ENCODE data around the gene BHLHE23. TPM values are rescaled to one million over a fixed set of nuclear protein-coding genes. Genes with fewer than 3 reads are reported as not detected.

Gene BHLHE23
- total and polyA plus RNA-seq, 11 donors: not detected

DNA sequence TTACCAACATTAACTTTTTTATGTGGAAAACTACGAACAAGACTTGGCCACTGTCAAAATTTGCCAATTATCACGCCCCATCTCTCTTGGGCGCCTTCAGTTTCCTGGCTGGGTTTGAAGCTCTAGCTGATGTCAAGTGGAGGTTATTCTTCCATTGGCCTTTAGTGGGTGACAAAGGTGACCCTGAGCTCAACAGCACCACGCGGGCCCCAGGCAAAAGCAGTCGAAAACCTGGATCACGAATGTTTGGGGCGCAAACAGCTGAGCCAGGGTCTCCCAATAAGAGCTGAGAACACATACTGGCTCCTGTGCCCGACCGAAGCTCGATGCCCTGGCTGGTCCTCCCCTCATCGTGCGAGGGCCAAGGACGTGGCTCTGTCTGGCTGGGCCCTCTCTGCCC lies 27.5 kb downstream of the BHLHE23 start:
- H3K27ac ChIP-seq: no peak overlapping the region
- no peaks in the 10 kb centered on the region for H3K9me3 ChIP-seq
- no peaks in the 10 kb centered on the region for H3K36me3 ChIP-seq
- H3K4me3 ChIP-seq: no peak overlapping the region
- TF ChIP-seq, protein P1, sequence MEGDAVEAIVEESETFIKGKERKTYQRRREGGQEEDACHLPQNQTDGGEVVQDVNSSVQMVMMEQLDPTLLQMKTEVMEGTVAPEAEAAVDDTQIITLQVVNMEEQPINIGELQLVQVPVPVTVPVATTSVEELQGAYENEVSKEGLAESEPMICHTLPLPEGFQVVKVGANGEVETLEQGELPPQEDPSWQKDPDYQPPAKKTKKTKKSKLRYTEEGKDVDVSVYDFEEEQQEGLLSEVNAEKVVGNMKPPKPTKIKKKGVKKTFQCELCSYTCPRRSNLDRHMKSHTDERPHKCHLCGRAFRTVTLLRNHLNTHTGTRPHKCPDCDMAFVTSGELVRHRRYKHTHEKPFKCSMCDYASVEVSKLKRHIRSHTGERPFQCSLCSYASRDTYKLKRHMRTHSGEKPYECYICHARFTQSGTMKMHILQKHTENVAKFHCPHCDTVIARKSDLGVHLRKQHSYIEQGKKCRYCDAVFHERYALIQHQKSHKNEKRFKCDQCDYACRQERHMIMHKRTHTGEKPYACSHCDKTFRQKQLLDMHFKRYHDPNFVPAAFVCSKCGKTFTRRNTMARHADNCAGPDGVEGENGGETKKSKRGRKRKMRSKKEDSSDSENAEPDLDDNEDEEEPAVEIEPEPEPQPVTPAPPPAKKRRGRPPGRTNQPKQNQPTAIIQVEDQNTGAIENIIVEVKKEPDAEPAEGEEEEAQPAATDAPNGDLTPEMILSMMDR (IDR thresholded peaks at IDR 0.05): no peak
- no peak for TF ChIP-seq POLR2A (IDR thresholded peaks at IDR 0.05)
- WGBS, 4 donors: 81 to 84% (median 81%) methylated on average over 10 to 14 of the region's 14 CpGs
- ATAC-seq: no peak
- no peak for DNase-seq
- intact Hi-C loops (cut with DNase I): no loop called here
- H3K4me1 ChIP-seq: no peaks in the 10 kb centered on the region
- peaks cover 24 to 98% (median 56%) of the 10 kb centered on the region in 9 donors for H3K27me3 ChIP-seq

DNA sequence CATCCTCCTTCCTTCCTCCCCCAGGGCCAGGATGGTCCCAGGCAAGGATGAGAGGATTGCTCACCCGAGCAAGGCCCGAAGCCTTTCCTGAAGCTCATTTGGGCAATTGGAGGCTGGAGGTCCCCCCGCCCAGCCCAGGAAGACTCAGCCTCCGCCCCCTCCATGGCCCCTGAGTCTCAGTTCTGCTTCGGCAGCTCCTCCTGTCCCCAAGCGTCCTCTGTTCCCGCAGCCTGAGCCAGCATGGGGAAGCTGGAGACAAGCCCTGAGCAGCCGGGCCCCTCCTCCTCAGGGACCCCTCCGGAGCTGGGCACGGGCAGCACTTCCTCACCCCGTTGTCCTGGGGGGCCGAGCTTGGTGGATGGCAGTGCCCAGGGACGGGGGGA lies 28.2 kb downstream of the BHLHE23 start:
- Histone ChIP-seq H3K27ac (no peak overlapping the region), H3K27me3 (peaks cover 32 to 98% (median 60%) of the 10 kb centered on the region in 9 donors), H3K36me3 (no peaks in the 10 kb centered on the region), H3K9me3 (no peaks in the 10 kb centered on the region), H3K4me3 (no peak overlapping the region), H3K4me1 (no peaks in the 10 kb centered on the region)
- no peak for TF ChIP-seq POLR2A (IDR thresholded peaks at IDR 0.05)
- TF ChIP-seq, protein P1 (IDR thresholded peaks at IDR 0.05): no peak
- ATAC-seq (no peak), DNase-seq (no peak)
- intact Hi-C loops (cut with DNase I): no loop called here
- 59 to 71% (median 59%) methylated on average over 13 of the region's 13 CpGs; no CpG with 5 or more reads in 1 of the 4 donors for WGBS, 4 donors

DNA sequence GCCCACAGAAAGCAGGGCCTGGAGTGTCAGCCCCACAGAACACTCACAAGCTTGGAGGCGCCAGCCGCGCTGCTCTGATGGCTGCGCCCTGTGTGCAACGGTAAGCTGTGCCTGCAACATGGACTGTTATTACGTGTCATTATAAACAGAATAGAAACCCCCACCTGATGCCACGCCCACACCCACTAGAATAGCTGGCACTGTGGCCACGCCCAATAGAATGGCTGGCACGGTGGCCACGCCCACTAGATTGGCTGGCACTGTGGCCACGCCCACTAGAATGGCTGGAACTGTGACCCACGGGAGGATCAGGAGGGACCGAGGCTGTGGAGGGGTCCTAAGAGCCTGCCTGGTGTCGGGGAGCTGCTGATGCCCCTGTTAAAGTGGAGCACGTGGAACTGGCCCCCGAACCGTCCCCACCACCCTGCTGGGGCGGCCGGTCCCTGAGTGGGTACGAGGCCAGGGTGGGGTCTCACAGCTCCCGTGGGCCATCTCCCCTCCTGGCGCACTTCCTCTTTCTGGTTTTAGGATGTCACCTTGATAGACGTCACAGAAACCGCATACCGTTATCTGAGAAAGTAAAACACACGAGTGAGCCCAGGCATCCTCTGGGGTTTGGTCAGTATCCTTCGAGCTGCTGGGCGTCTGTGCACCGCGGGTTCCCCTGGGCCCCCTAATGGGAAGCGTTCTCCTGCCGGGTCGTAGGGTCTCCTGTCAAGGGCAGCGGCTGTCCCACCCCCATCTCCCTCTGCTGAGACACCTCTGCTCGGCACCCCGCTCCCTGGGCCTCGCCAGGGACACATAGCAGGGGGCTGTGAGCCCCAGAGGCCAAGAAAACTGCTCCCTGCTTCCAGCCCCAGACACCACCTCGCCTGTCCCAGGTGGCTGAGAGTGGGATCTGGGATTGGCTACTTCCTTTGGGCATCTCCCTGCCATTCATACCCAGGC lies 28.9 kb downstream of the BHLHE23 start:
- Histone ChIP-seq H3K4me3 (no peak overlapping the region), H3K27ac (no peak overlapping the region), H3K36me3 (no peaks in the 10 kb centered on the region), H3K27me3 (peaks cover 38 to 98% (median 66%) of the 10 kb centered on the region in 9 donors), H3K4me1 (peaks cover 0 to 7% (median 1%) of the 10 kb centered on the region in 12 donors), H3K9me3 (no peaks in the 10 kb centered on the region)
- WGBS, 4 donors: 68 to 79% (median 73%) methylated on average over 25 to 38 of the region's 38 CpGs
- intact Hi-C loops (cut with DNase I): no loop called here
- TF ChIP-seq, protein P1 (IDR thresholded peaks at IDR 0.05): no peak
- TF ChIP-seq POLR2A (IDR thresholded peaks at IDR 0.05): no peak
- no peak for DNase-seq
- ATAC-seq: no peak

DNA sequence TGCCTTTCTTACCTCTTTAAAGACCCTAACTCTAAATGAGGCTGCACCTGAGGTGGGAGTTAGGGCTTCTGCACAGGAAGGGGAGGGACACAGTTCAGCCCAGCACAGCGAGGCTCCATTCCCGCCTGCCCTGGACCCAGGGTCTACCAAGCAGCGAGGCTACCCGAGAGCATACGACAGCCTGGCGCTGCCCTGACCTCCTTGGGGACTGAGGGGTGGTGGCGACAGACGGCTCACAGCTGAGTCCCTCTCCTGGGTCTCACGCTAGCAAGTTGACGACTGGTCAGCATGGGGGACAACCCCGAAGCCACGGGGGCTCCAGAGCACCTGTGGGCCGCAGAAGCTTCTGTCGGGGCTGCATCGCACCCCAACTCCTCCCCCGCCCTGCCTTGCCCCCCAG lies 29.9 kb downstream of the BHLHE23 start:
- TF ChIP-seq POLR2A (IDR thresholded peaks at IDR 0.05): no peak
- TF ChIP-seq, protein P1 (IDR thresholded peaks at IDR 0.05): no peak
- Histone ChIP-seq H3K9me3 (no peaks in the 10 kb centered on the region), H3K27me3 (peaks cover 41 to 94% (median 66%) of the 10 kb centered on the region in 9 donors), H3K27ac (no peak overlapping the region), H3K4me3 (no peak overlapping the region), H3K4me1 (peaks cover 0 to 12% (median 5%) of the 10 kb centered on the region in 12 donors), H3K36me3 (no peaks in the 10 kb centered on the region)
- 75 to 86% (median 85%) methylated on average over 15 to 16 of the region's 16 CpGs for WGBS, 4 donors
- ATAC-seq (no peak), DNase-seq (no peak)
- intact Hi-C loops (cut with DNase I): no loop called here

All from heart left ventricle (tissue), 16 donors.